ENCODE data around the gene C18orf63.

C18orf63 gene

DNA sequence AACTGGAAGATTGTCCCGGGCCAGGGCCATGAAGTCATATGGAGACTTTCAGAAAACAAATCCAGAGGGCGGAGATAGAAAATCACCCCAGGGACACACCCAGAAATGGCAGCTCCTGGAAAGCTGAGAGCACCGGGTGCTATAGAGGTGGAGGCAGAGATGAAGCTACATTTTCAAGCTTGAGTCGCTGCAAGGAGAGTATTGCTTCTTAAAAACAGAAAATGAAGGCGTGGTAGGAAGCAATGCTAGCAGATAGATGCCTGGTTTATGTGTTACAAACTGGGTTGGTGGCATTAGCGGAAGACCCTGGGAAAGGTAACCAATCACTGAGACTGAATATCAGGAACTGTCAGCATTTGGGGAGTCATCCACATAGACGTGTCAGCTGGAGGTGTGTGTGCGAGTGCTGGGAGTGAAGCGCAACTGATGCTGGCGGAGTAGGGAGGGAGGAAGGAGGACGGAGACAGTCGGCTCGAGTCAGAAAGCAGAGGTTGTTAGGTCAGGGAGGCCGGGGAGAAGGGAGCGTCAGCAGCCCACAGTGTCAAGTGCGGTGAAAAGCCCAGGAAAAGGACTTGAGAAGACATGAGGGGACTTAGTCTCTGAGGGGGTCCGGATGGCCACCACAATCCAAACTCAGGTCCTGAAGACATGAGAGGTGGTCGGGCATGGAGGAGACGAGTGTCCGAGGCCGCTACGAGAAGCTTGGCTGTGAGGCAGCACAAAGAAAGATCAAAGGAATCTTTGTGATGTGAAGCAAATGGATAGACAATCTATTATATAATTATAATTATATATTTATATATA is 45.4 kb downstream of the C18orf63 start:
- TF ChIP-seq POLR2A (IDR thresholded peaks at IDR 0.05; ENCODE audit: low read length) (no peak), GATA1 (IDR thresholded peaks at IDR 0.05; ENCODE audit: low read depth, low read length) (no peak)
- DNase-seq: no peak

DNA sequence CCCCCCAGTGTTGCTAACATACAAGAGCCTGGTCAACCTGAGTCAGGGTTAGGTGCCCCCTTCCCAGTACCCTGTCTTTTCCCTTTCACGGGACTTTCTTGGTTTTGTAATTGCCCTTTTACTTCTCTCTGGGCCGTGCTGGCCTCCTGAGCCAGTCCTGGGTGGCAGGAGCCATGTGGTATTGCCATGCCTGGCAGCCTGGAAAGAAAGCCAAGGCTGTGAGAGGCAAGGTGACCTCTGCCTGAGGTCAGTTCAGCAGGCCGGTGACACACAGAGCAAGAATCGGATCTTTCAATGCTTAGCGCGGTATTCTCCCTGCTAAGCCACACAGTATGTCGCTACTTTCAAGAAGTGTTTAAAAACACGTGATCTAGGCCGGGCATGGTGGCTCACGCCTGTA is 52.3 kb downstream of the C18orf63 start:
- no peak for DNase-seq
- TF ChIP-seq GATA1 (IDR thresholded peaks at IDR 0.05; ENCODE audit: low read depth, low read length) (no peak), POLR2A (IDR thresholded peaks at IDR 0.05; ENCODE audit: low read length) (no peak)

DNA sequence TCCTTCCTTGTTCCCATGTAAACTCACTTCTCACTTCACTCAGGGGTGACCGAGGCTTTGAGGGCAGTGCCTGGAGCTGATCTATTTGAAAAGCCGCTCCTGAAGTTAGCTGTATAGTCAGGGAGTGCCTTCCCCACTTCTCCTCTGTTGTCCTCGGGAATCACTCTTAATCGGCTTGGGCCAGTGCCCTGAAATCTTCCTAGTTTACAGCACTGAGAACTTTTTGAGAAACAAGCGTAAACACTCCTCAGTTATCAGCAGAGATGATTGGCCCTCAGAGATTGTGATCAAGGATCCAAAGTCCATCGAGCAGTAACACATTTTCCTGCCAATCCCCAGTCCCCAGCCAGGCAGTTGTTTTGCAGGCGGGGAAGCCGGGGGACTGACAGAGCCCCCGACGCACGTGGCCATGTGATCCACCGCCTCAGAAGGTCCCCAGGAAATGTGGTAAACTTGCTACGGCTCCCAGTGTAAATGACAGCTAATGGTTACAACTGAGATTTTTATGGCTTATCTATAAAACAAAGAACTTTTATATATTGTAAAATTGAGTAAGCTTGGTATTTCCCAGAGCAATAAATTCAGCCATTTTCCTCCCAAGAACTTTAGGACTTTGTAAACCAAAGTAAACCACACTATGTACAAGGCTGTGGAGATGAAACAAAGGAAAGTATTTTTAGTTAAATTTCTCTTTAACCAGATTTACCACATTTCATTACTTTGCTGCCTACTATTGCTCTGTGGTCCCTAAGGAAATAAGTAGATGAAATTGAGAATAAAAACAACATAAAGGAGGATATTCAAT is 53.5 kb downstream of the C18orf63 start:
- DNase-seq: no peak
- TF ChIP-seq POLR2A (IDR thresholded peaks at IDR 0.05; ENCODE audit: low read length) (no peak), GATA1 (IDR thresholded peaks at IDR 0.05; ENCODE audit: low read depth, low read length) (no peak)

DNA sequence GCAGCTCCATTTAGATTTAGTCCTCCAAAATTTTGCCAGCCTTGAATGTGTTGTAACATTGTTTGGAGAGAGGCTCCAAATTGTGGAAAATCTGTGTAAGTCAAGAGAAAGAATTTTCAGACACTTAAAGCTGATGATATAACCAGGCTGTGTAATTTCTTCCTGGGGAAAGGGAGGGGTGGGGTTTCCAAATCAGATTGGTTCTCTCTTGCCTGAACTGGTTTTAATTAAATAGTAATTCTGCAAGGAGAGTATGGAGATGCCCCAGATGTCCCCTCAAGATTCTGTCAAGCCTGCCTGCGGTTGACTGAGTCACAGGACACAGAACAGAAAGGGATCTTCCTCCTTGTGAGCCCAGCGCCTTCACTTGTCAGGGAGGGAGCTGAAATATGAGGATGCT is 54.5 kb downstream of the C18orf63 start:
- no peak for DNase-seq
- TF ChIP-seq GATA1 (IDR thresholded peaks at IDR 0.05; ENCODE audit: low read depth, low read length): no peak
- no peak for TF ChIP-seq POLR2A (IDR thresholded peaks at IDR 0.05; ENCODE audit: low read length)

DNA sequence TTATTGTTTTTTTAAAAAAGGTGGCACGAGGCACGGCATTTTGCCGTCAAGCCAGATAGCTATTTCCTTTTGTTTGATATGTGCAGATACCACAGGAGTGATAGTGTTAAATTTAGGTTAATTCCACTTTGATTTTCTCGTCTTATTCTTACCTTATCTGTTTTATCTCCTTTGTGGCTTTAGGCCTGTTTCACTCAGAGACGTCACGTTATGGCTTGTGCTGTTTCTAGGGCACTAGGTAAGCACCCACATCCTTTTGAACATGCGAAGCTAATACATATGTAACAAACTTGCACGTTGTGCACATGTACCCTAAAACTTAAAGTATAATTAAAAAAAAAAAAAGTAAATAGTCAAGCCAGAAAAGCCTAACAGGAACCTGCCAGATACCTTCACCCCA is 57.8 kb downstream of the C18orf63 start:
- DNase-seq: no peak
- TF ChIP-seq POLR2A (IDR thresholded peaks at IDR 0.05; ENCODE audit: low read length) (no peak), GATA1 (IDR thresholded peaks at IDR 0.05; ENCODE audit: low read depth, low read length) (no peak)

DNA sequence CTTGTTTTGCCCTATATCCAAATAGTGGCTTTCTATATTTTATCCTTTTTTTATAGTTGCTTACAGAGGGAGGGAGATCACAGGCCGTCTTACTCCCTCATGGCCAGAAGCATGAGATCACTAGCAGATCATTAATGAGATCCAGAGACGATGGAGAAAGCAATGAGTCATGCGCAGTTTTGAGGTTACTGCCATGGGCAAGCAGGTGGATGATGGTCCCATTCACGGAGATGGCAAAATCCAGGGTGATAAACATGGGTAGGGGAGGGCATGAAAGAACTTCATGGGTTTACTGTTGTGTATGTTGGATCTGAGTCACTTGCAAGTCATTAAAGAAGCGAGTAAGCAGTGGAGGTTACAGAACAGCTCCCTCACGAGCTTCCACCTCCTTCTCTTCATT is 60.4 kb downstream of the C18orf63 start:
- TF ChIP-seq POLR2A (IDR thresholded peaks at IDR 0.05; ENCODE audit: low read length) (no peak), GATA1 (IDR thresholded peaks at IDR 0.05; ENCODE audit: low read depth, low read length) (no peak)
- no peak for DNase-seq

DNA sequence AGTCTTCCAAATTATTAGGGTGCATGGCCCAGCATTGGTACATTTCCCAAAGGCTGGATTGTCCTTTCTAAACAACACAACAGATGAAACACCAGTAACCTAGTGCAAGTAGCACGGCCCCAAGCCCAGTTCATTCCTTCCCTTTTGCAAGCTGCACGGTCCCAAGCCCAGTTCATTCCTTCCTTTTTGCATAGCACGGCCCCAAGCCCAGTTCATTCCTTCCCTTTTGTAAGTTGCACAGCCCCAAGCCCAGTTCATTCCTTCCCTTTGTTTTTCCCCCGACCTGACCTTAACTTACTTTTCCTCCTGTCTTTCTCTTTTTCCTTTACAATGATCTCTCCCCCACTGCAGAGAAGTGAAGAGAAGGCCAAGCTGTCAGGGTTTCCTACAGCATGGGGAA is 60.9 kb downstream of the C18orf63 start:
- DNase-seq: no peak
- TF ChIP-seq POLR2A (IDR thresholded peaks at IDR 0.05; ENCODE audit: low read length): no peak
- TF ChIP-seq GATA1 (IDR thresholded peaks at IDR 0.05; ENCODE audit: low read depth, low read length): no peak

DNA sequence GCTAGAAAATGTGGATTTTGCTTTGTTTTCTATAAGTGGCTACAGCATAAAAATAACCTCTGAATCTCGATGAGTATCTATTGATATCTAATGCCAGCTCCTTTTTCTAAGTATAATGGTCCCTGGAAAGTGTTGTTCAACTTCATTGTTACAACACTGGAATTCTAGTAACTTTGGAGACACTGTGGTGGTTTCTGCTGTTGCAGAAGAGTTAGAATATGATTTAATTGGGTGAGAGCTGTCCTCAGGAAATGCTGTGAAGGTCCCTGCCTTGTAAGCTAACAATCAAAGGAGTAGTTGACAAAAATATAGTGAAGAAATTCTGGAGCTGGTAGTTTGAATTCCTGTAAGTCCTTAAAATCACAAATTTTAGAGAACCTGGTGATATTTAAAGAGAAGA is 62.1 kb downstream of the C18orf63 start:
- no peak for DNase-seq
- TF ChIP-seq GATA1 (IDR thresholded peaks at IDR 0.05; ENCODE audit: low read depth, low read length): no peak

DNA sequence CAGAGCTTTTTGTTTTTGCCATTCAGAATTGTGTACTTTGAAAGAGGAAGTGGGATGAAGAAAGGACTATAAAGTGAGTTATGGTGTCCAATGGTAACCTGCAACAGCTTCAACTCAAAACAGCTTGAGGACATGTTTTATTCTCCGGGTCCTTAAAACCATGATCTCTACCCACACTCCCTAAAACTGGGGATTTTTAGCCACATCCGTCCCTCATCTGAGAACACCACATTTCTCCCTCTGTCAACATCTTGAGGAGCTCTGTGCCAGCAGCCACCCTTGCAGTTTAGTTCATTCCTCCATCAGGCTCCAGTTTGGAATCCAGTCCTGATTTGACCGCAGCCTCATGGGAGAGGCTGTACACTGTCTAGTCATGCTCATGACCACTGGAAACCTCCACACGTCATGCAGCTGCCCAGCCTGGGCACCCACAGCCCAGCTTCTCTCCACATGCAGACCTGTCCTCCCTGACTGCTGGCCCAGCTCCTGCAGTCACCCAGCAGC is 62.6 kb downstream of the C18orf63 start:
- TF ChIP-seq POLR2A (IDR thresholded peaks at IDR 0.05; ENCODE audit: low read length) (no peak), GATA1 (IDR thresholded peaks at IDR 0.05; ENCODE audit: low read depth, low read length) (no peak)
- no peak for DNase-seq

DNA sequence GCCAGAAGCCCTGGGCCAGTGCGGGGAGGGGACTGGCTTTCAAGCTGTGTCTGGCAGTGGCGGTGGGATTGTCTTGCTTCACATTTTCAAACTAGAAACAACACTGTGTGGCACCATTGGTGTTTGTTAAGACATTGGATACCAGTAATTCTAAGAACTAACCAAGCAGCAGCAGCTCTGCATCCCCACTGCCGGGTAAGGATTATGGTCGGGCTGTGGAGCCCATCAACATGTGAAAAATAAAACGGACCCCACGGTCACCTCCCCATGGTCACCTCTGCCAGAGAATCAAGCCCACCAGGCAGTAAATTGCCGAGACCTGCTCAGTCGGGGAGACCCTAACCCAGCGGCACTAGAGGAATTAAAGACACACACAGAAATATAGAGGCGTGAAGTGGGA is 65.3 kb downstream of the C18orf63 start:
- TF ChIP-seq GATA1 (IDR thresholded peaks at IDR 0.05; ENCODE audit: low read depth, low read length): no peak
- TF ChIP-seq POLR2A (IDR thresholded peaks at IDR 0.05; ENCODE audit: low read length): no peak
- no peak for DNase-seq

DNA sequence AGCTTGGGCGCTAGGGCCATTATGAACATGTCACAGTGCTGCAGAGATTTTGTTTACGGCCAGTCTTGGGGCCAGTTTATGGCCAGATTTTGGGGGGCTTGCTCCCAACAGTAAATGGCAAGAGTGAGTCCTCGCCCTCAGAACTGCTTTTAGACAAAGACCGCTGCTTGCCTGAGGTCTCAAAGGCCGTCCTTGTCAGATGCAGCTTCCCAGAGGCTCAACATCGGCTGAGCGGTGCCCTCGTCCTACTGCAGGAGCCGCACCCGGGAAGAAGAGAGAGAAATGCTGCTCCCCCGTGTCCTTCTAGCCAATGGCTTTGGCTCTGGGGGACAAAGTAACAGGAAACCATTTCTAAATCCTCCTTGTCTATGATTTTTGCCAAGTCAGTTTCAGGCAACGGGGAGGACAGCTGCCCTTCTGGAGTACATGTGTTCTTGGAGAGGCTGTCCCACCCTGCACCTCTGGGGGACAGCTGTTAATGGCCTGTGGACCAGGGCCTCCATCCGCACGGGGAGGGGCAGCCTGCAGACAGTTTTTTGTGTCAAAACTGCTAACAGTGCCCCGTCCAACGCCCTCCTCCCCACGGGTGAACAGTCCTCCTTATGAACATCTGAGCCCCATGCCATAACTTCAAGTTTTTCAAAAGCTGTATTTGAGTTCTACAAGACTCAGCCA is 66.1 kb downstream of the C18orf63 start:
- no peak for DNase-seq
- TF ChIP-seq GATA1 (IDR thresholded peaks at IDR 0.05; ENCODE audit: low read depth, low read length): no peak
- TF ChIP-seq POLR2A (IDR thresholded peaks at IDR 0.05; ENCODE audit: low read length): no peak

DNA sequence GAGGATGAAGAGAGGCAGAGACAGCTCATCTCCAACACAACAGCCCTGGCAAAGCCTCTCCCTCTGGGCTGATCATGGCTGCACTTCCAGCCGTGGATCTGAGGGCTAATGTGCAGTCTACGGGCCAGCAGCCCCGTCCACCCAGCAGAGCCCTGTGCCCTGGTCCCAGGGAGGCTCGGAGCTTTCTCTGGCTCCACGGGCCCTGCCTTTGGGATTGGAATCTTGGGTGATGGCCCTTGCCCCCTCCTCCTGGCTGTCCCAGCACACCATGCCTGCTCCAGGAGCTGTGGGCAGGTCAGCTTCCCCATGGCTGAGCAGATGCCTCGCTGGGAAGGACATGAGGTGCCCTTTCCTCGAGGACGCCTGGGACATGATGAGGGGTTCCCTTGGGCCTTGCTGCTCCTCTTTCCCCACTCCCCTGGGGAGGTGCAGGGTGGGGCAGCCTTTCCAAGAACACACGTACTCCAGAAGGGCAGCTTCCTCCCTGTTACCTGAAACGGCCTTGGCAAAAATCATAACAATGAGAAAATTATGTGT is 66.9 kb downstream of the C18orf63 start:
- TF ChIP-seq POLR2A (IDR thresholded peaks at IDR 0.05; ENCODE audit: low read length) (no peak), GATA1 (IDR thresholded peaks at IDR 0.05; ENCODE audit: low read depth, low read length) (no peak)
- DNase-seq: no peak

DNA sequence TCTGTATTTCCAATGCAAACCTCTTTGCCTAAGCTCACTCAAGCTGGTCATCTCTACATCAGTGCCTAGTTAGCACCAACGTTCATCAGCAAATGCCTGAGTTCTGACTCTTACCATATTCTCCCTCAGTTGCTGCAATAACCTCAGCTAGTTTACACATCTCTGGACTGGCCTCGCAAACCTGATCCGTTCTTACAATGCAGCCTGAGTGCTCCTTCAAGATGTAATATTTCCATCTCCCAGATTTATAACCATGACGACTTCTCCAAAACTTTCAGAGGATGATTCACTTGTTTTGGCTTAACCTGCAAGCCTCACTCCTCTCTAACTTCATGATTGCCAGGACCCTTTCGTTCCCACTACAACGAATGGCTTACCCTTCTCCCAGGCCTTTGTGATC is 71.7 kb downstream of the C18orf63 start:
- DNase-seq: no peak
- TF ChIP-seq POLR2A (IDR thresholded peaks at IDR 0.05; ENCODE audit: low read length): no peak
- TF ChIP-seq GATA1 (IDR thresholded peaks at IDR 0.05; ENCODE audit: low read depth, low read length): no peak

DNA sequence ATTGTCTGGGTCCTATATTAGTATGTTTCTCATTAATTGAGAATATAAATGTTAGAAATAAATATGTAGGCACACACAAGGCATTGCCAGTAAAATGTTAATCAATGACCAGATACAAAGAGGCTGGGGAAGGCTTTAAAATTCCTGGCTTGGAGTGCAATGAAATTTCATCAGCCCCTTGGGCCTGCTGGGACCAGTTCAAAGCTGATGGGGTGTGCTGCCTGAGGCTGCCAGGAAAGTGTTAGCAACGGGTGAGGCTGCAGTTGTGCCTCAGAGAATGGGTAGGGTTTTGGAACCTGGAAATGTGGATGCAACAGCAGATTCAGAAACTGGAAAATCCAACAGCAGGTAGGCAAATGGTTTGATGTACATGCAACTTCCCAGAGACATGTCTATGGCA is 72.6 kb downstream of the C18orf63 start:
- no peak for DNase-seq
- TF ChIP-seq POLR2A (IDR thresholded peaks at IDR 0.05; ENCODE audit: low read length) (no peak), GATA1 (IDR thresholded peaks at IDR 0.05; ENCODE audit: low read depth, low read length) (no peak)

Measured in erythroblast (primary cell).